Activated CD4-positive, alpha-beta T cell treated with anti-CD3 and anti-CD28 coated beads, Interleukin-2, Interleukin-4, amounts not matched to agents 100 ng/mL and 50 ng/mL, durations not matched to agents 16 hours and 8 hours (primary cell): ENCODE results near the gene NSMCE1.
A peak's percentile ranks its signal among the peaks of the same experiment; 100 is the strongest.

Experiments used
- DNase-seq: peaks from one replicate; pipeline ENCODE4 v3.0.0-alpha.2; 2020; ENCODE audit warnings: low spot score

The NSMCE1 gene

GRCh38 chr16:27268376-27269299, at the start of gene NSMCE1:
Gene NSMCE1, minus strand, starts transcription at chr16:27268772. Its CDS starts 11,202 bp downstream, at chr16:27257570.
- DNase-seq, result peak; percentile 98

- DNase-seq, result peak; percentile 63
Measured at GRCh38 chr16:27317738-27318391, 49.3 kb upstream of the NSMCE1 start.

DNA sequence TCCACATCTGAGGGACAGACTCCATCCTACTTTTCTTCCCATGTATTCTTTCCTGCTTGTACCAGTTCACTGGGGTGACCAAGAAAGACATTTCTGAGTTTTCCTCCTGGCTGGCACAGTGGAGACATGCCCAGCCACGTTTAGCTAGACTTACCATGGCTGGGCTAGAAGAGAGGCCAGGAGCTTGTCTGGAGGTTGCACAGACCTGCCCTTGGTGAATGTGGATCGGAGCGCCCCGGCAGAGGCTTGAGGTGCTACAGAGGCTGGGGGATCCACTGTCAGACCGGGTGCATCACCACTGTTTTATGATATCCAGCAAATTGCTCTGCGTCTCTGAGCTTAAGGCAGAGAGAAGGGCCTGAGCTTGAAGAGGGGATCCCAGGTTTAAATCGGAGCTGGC, 48.7 kb upstream of the NSMCE1 start:
- no peak for DNase-seq

GRCh38 chr16:27316038-27316680, 47.6 kb upstream of the NSMCE1 start:
- no peak for DNase-seq

GRCh38 chr16:27315333-27316037, 46.9 kb upstream of the NSMCE1 start:
- DNase-seq, result peak; percentile 66

DNA sequence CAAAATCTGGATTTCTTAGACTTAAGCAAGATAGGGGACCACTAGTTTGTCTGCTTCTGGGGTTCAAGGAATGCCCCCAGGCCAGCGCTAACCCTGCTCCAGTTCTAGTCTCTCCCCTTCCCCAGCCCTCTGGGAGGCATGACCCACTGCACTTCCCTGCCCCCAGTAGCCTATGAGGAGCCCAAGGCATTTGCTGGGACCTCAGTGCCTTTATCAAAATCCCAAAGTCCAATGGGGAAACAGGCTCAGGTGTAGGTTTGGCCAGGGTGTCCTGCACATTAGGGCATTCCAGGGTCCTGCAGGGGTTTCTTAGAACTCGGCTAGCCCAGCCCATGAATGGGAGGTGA, 46.4 kb upstream of the NSMCE1 start:
- no peak for DNase-seq

DNA sequence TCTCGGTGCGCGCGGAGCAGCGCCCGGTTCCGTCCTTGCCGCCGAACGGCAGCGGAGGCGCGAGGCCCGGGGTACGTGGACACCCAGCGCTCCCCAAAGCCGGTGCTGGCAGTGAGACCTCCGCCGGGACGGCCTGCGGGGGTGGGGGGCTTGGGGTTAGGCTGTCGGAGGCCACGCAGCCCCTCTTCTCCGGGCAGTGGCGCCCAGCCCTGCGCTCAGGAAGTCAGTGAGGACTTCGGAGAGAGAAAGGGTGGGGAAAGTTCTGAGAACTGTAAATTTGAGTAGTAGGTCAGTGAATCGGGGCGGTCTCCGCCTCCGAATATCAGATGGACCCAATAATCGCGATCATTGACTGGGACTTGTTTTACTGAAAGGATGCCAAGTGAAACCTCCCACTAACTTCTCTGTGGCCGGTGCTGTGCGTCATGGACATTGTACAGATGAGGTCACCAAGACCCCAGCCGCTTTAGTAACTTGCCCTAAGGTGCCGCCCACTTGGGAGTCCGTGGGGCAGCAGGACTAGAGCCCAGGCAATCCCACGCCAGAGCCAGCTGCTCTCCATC, 45.7 kb upstream of the NSMCE1 start:
- DNase-seq, result peak; percentile 60

- DNase-seq, result peak; percentile 50
Measured at GRCh38 chr16:27313422-27314160, 45.0 kb upstream of the NSMCE1 start, which contains the start of gene IL4R. Gene IL4R, plus strand, starts transcription at chr16:27313974. Its CDS starts 26,230 bp downstream, at chr16:27340204.

- no peak for DNase-seq
Measured at GRCh38 chr16:27312580-27313421, 44.2 kb upstream of the NSMCE1 start.

DNA sequence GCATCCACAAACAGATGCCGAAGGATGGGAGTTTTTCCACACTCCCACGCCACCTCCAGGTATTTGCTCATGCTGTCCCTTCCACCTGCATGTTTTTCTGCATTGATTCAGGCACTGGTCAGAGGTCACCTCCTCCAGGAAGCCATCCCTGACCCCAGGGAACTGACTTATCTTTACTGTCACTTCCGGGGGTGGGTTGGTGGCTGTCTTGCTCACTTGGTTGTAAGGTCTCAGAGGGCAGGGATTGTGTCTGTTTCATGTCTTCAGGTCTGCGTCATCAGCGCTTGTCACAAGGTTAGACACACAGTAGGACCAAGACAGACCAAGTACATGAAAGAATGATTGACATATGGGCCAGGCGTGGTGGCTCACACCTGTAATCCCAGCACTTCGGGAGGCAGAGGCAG, 43.3 kb upstream of the NSMCE1 start:
- DNase-seq, result no peak

GRCh38 chr16:27311448-27311830, 42.9 kb upstream of the NSMCE1 start:
- no peak for DNase-seq

GRCh38 chr16:27310576-27311447, 42.2 kb upstream of the NSMCE1 start:
- DNase-seq, result no peak

DNA sequence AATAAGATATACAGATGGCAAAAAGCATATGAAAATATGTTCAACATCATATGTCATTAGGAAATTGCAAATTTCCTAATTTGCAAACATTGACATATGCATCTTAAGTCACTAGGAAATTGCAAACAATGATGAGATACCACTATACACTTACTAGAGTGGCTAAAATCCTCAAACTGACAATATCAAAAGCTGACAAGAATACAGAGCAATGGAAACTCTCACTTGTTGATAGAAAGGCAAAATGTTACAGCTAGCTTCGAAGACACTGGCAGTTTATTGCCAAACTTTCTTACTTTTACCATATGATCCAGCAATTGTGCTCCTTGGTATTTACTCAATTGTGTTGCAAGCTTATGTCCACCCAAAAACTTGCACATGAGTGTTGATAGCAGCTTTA, 40.2 kb upstream of the NSMCE1 start:
- no peak for DNase-seq

GRCh38 chr16:27305839-27306442, 37.4 kb upstream of the NSMCE1 start:
- DNase-seq, result no peak

DNA sequence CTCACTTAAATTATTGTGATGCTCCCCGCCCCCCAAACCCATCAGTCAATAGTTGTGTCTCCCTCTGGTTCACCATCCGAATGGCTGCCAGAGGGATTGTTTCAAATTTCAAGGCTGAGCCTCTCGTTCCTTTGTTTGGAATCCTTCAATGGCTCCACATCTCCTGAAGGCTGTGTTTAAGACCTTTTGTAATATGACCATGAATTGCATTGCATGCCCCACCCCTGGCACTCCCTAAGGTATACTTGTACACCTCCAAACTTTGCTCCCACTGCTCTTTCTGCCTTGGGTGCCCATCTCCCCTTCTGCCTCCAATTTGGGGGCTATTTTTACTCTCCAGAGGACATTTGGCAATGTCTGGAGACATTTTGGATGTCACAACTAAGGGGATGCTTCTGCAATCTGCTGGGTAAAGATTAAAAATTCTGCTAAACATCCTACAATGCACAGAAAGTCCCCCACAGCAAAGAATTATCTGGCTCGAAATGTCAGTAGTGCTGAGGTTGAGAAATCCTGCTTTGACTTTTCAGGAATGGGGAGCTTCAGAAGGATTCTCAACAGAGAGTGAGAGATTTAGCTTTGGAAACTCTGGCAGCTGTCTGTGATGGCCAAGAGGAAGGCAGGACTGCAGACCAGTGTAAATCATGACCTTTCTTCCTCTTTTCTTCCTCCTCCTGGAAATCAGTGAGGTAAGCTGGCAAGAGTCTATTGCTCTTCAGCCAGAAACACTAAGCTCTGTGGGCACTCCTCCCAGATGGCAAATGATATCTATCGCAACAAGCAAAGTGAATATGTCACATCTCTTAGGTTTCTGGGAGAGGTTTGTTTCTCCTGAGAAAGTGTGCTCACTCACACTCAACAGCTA, 36.5 kb upstream of the NSMCE1 start:
- no peak for DNase-seq

- no peak for DNase-seq
Measured at GRCh38 chr16:27304102-27304501, 35.5 kb upstream of the NSMCE1 start.

GRCh38 chr16:27303256-27304100, 34.9 kb upstream of the NSMCE1 start:
- DNase-seq, result no peak
